Panc1 (cell line): ENCODE results near the gene DIAPH3.

Source experiments
- CTCF ChIP-seq: fragments of 450-650 bp; IDR thresholded peaks from 2 replicates; pipeline ENCODE4 v1.5.1; 2017; ENCODE audit warnings: mild to moderate bottlenecking
- POLR2AphosphoS5 ChIP-seq: IDR thresholded peaks from 2 replicates; pipeline ENCODE4 v1.6.1; 2012; ENCODE audit warnings: mild to moderate bottlenecking, low read depth, low read length, moderate library complexity
- SIN3A ChIP-seq: IDR thresholded peaks from 2 replicates; pipeline ENCODE4 v1.6.1; 2012; ENCODE audit warnings: low read depth, mild to moderate bottlenecking, low read length, moderate library complexity, borderline replicate concordance; ENCODE audit not compliant: insufficient read depth
- TCF7L2 ChIP-seq: IDR thresholded peaks from 2 replicates; pipeline ENCODE4 v1.6.1; 2011; ENCODE audit warnings: mild to moderate bottlenecking, low read depth, low read length, inconsistent platforms

GRCh38 chr13:59638404-59638803 lies 525.3 kb downstream of the DIAPH3 start:
- TF ChIP-seq CTCF (no peak), POLR2AphosphoS5 (no peak), SIN3A (no peak), TCF7L2 (no peak)
